K562 (cell line): ENCODE results near the gene KYAT1. TPM values are rescaled to one million over a fixed set of nuclear protein-coding genes. Genes with fewer than 3 reads are reported as not detected.

ENCODE experiments used
- ATAC-seq: fragments of 200-7000 bp; cut with Tn5 transposase; 3 replicates; pipeline ENCODE4 v1.9.1; 2020; ENCODE audit warnings: moderate library complexity
- BruUV-seq: library from RNA; stranded (reverse); fragments of 400-500 nt; replicated peaks from 2 replicates; lab custom pipeline; 2021; lab: Mats Ljungman, UMichigan
- CTCF ChIA-PET: fragments of 300-600 bp; formaldehyde crosslinking; extraction: SDS; loops from one replicate; lab custom pipeline; 2021; ENCODE audit warnings: low intra/inter-chr PET ratio; lab: Yijun Ruan, JAX
- POLR2A ChIA-PET: fragments of 300-600, 350-650 bp; sonication (Branson Sonifier 250); formaldehyde crosslinking; extraction: SDS; loops from one replicate; lab custom pipeline; 2021; ENCODE audit warnings: antibody characterized with exemption, inconsistent platforms; lab: Yijun Ruan, JAX
- DNase-seq, 4 experiments: peaks; one replicate each; pipeline versions ENCODE4 v3.0.0 to v3.0.0-alpha.2; 2011 to 2018; ENCODE audit warnings: low spot score in 3 of 4, mixed read lengths in 3 of 4; ENCODE audit errors: extremely low read depth in 1 of 4
- FAIRE-seq: peaks from 2 replicates; lab custom pipeline; 2011; peaks lifted over from hg19 to GRCh38; lab: Jason Lieb, UNC
- H2AFZ ChIP-seq: 2 replicates; pipeline ENCODE4 v1.6.0; 2011; ENCODE audit warnings: low read depth, low read length, control low read depth, inconsistent platforms
- H3K27ac ChIP-seq: fragments of 200-600 bp; 3 replicates; pipeline ENCODE4 v1.8.0; 2011; ENCODE audit warnings: low read depth, mild to moderate bottlenecking, control low read depth, inconsistent platforms, low read length, moderate library complexity, mixed read lengths; ENCODE audit errors: extremely low read depth
- H3K27me3 ChIP-seq, 2 experiments: fragments of 300-600 bp in 1 of 2; 2 replicates in 1 of 2; 3 replicates in 1 of 2; pipeline versions ENCODE4 v1.6.0 to v1.8.0; 2011; ENCODE audit warnings: inconsistent platforms in 2 of 2, low read length in 2 of 2, mild to moderate bottlenecking in 1 of 2, mixed read lengths in 1 of 2, moderate library complexity in 1 of 2; ENCODE audit not compliant: control insufficient read depth in 2 of 2, insufficient read depth in 2 of 2
- H3K36me3 ChIP-seq: fragments of 300-600 bp; 3 replicates; pipeline ENCODE4 v1.8.0; 2011; ENCODE audit warnings: mild to moderate bottlenecking, low read length, inconsistent platforms; ENCODE audit not compliant: control insufficient read depth, insufficient read depth
- H3K4me1 ChIP-seq, 2 experiments: fragments of 200-600 bp in 1 of 2; replicated peaks in 1 of 2; 2 replicates in 1 of 2; 3 replicates in 1 of 2; pipeline versions ENCODE4 v1.5.1 to v1.8.0; 2011; ENCODE audit warnings: inconsistent platforms in 2 of 2, low read length in 2 of 2, mild to moderate bottlenecking in 1 of 2, mixed read lengths in 1 of 2, moderate library complexity in 1 of 2; ENCODE audit not compliant: control insufficient read depth in 2 of 2, insufficient read depth in 2 of 2
- H3K4me2 ChIP-seq: 2 replicates; pipeline ENCODE4 v1.6.1; 2011; ENCODE audit warnings: low read length, control low read depth, inconsistent platforms, mixed read lengths; ENCODE audit not compliant: insufficient read depth
- H3K4me3 ChIP-seq: fragments of 200-600 bp; sonication (generic), shearing (Covaris generic); 2 replicates; pipeline ENCODE4 v1.5.1; 2016; ENCODE audit warnings: control low read depth, inconsistent platforms
- H3K79me2 ChIP-seq: fragments of 200-600 bp; 3 replicates; pipeline ENCODE4 v1.8.0; 2011; ENCODE audit warnings: low read length, inconsistent platforms; ENCODE audit not compliant: control insufficient read depth, insufficient read depth
- H3K9ac ChIP-seq, 2 experiments: 2 replicates each; pipeline versions ENCODE4 v1.6.0 to v1.6.1; 2011; ENCODE audit warnings: low read depth in 2 of 2, low read length in 2 of 2, control low read depth in 1 of 2, inconsistent platforms in 1 of 2, mild to moderate bottlenecking in 1 of 2, mixed read lengths in 1 of 2; ENCODE audit not compliant: insufficient read depth in 1 of 2
- H3K9me1 ChIP-seq: one replicate; pipeline ENCODE4 v1.6.0; 2011; ENCODE audit warnings: inconsistent platforms, mild to moderate bottlenecking, low read length, moderate library complexity; ENCODE audit not compliant: control insufficient read depth, insufficient read depth
- H3K9me3 ChIP-seq: replicated peaks from 2 replicates; pipeline ENCODE4 v1.5.1; 2011; ENCODE audit warnings: low read depth, low read length, inconsistent platforms; ENCODE audit not compliant: control insufficient read depth, insufficient read depth
- H4K20me1 ChIP-seq: replicated peaks from 2 replicates; pipeline ENCODE4 v1.6.1; 2011; ENCODE audit warnings: low read length, inconsistent platforms, mixed read lengths; ENCODE audit not compliant: control insufficient read depth, insufficient read depth
- BHLHE40 ChIP-seq: IDR thresholded peaks from 2 replicates; pipeline ENCODE4 v1.6.1; 2011; ENCODE audit warnings: low read length, improper control_type of control experiment
- ESRRB ChIP-seq: fragments of 250-450 bp; sonication (Bioruptor Pico); IDR thresholded peaks from 2 replicates; pipeline ENCODE4 v1.5.0; 2020; ENCODE audit warnings: mild to moderate bottlenecking, moderate library complexity, borderline replicate concordance
- HNRNPK ChIP-seq: fragments of 200-400 bp; formaldehyde crosslinking; IDR thresholded peaks from one replicate; pipeline ENCODE4 v1.6.1; 2018; ENCODE audit warnings: mild to moderate bottlenecking, low read depth, low read length; ENCODE audit not compliant: poor library complexity, severe bottlenecking
- KLF16 ChIP-seq: IDR thresholded peaks from 2 replicates; pipeline ENCODE4 v1.6.1; 2016; ENCODE audit warnings: antibody characterized with exemption
- POLR2A ChIP-seq: fragments of 450-650 bp; conservative IDR thresholded peaks from 2 replicates; pipeline ENCODE4 v1.6.1; 2016
- POLR2G ChIP-seq: fragments of 200-400 bp; formaldehyde crosslinking; IDR thresholded peaks from 2 replicates; pipeline ENCODE4 v1.6.1; 2017; ENCODE audit warnings: low read depth, mild to moderate bottlenecking, antibody characterized with exemption, low read length, moderate library complexity
- RBFOX2 ChIP-seq: fragments of 200-400 bp; formaldehyde crosslinking; IDR thresholded peaks from 2 replicates; pipeline ENCODE4 v1.6.1; 2017; ENCODE audit warnings: low read depth, mild to moderate bottlenecking, low read length, moderate library complexity
- TAF15 ChIP-seq: fragments of 200-400 bp; formaldehyde crosslinking; IDR thresholded peaks from 2 replicates; pipeline ENCODE4 v1.6.1; 2017; ENCODE audit warnings: mild to moderate bottlenecking, low read depth, low read length, moderate library complexity
- XRCC3 ChIP-seq: fragments of 450-650 bp; IDR thresholded peaks from 2 replicates; pipeline ENCODE4 v1.6.1; 2017; ENCODE audit warnings: mild to moderate bottlenecking, moderate library complexity
- ZKSCAN8 ChIP-seq: fragments of 200-800 bp; sonication (Bioruptor generic); IDR thresholded peaks from 2 replicates; pipeline ENCODE4 v1.6.1; 2016; ENCODE audit warnings: missing genetic modification characterization, missing compliant biosample characterization
- WGBS: fragments of 100-300 bp; shearing (Covaris generic); methylation state at CpG from one replicate; pipeline ENCODE4 v1.1.6; 2016; ENCODE audit warnings: low coverage, mixed read lengths; ENCODE audit not compliant: insufficient coverage; ENCODE audit errors: missing lambda C conversion rate; 5-methylcytosine and 5-hydroxymethylcytosine counted together
- in situ Hi-C: fragments of 300-500 bp; cut with MboI; formaldehyde crosslinking; loops from 4 replicates; pipeline ENCODE4 v1.15.0; 2018; ENCODE audit warnings: inconsistent platforms, mixed read lengths
- intact Hi-C: fragments of 100-400 bp; cut with micrococcal nuclease; formaldehyde crosslinking; loops from 2 replicates; pipeline ENCODE4 v1.14.2; 2022
- polyA plus RNA-seq, 8 experiments: library from polyadenylated mRNA; depleted of rRNA in 4 of 8; stranded (reverse) in 5 of 8; unstranded in 3 of 8; fragments of >200 nt; fragmentation: Nextera tagmentation in 2 of 8; fragmentation: Illumina TruSeq in 1 of 8; extraction: Ambion mirVana in 2 of 8; extraction: Trizol in 1 of 8; gene quantifications; 2 replicates each; pipeline versions ENCODE4 v1.2.1 to v1.2.3, GENCODE V29; 2011 to 2014; ENCODE audit warnings: inconsistent platforms in 1 of 8, missing spikeins in 1 of 8
- total RNA-seq, 7 experiments: library from RNA; depleted of rRNA in 6 of 7; stranded (reverse); fragments of >200 nt in 6 of 7; fragmentation: Illumina TruSeq in 2 of 7; extraction: Trizol in 2 of 7; gene quantifications; 2 replicates each; pipeline versions ENCODE4 v1.2.1 to v1.2.3, GENCODE V29; 2011 to 2021; ENCODE audit warnings: low replicate concordance in 1 of 7
- TF ChIP-seq, protein P1 (sequence below): sonication (generic); formaldehyde crosslinking; IDR thresholded peaks from 2 replicates; pipeline ENCODE4 v1.8.0; 2022; ENCODE audit warnings: missing genetic modification reagents, mild to moderate bottlenecking, borderline replicate concordance
- TF ChIP-seq, protein P2 (sequence below), 2 experiments: IDR thresholded peaks; 2 replicates each; pipeline ENCODE4 v1.6.1; 2012; ENCODE audit warnings: improper control_type of control experiment in 2 of 2, low read depth in 2 of 2, low read length in 2 of 2, borderline replicate concordance in 1 of 2
- TF ChIP-seq, protein P3 (sequence below): sonication (generic); formaldehyde crosslinking; IDR thresholded peaks from 2 replicates; pipeline ENCODE4 v1.8.1; 2023; ENCODE audit warnings: mild to moderate bottlenecking, missing genetic modification reagents

The KYAT1 gene
- total and polyA plus RNA-seq, 9 of the 15 experiments (the other 6 are each of a cell fraction or from before 2014, with no cell fraction given) = 6.4 to 16.8 (median 11.1) TPM

DNA sequence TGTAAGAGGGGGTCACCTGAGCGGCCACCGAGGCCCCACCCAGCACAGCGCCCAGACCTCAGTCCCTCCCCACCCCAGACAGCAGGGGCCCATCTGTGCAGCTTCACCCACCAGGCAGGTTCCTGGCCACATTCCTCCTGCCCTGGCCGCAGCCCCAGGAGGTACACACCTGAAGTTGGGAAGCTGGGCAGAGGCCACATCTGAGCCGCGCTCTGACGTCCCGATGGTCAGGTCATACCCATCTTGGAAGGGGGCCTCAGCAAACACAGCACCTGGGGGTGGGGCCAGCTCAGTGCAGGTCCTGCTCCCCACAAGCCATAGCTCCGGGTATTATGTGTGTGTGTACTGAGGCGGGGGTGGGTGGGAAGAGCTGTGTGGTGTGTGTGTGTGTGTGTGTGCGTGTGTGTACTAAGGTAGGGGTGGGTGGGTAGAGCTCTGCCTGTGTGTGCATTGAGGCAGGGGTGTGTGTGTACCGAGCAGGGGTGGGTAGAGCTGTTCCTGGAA lies 57.8 kb downstream of the KYAT1 start (continued):
- TF ChIP-seq, protein P1, sequence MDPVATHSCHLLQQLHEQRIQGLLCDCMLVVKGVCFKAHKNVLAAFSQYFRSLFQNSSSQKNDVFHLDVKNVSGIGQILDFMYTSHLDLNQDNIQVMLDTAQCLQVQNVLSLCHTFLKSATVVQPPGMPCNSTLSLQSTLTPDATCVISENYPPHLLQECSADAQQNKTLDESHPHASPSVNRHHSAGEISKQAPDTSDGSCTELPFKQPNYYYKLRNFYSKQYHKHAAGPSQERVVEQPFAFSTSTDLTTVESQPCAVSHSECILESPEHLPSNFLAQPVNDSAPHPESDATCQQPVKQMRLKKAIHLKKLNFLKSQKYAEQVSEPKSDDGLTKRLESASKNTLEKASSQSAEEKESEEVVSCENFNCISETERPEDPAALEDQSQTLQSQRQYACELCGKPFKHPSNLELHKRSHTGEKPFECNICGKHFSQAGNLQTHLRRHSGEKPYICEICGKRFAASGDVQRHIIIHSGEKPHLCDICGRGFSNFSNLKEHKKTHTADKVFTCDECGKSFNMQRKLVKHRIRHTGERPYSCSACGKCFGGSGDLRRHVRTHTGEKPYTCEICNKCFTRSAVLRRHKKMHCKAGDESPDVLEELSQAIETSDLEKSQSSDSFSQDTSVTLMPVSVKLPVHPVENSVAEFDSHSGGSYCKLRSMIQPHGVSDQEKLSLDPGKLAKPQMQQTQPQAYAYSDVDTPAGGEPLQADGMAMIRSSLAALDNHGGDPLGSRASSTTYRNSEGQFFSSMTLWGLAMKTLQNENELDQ (CRISPR knock-in tag) = no peak
- TF ChIP-seq HNRNPK (no peak), XRCC3 (no peak)

DNA sequence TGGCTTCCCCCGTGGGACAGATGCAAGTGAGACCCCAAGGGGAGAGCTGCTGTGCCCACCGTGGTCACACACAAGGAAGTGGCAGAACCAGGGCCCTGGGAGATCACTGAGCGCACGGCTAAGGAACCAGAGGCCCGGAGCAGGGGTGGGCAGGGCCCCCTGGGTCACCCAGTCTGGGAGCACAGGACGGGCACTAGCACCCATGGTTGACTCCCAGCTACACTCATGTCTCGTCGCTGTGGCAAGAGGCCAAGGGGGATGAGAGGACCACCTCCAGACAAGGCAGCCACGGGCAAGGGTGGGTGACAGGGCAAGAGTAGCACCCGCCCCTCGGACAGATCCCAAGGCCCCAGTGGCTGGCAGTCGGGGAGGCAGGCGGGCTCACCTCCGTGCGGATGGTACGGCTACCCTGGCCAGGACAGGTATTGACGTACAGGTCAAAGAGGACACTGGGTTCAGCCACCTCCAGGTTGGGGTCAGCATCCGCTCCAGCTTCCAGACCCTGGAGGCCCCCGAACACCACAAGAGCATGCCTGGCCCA lies 58.3 kb downstream of the KYAT1 start:
- H3K79me2 ChIP-seq = peaks cover 25% of the 10 kb centered on the region
- intact Hi-C loops (no loop called here), in situ Hi-C loops (no loop called here)
- ATAC-seq = no peak
- no peak overlapping the region for H3K4me2 ChIP-seq
- ChIA-PET POLR2A (interaction anchor here (0.7 to 0.8 kb wide), 3 partner anchors 18 to 428 kb away, joined by 3 to 4 read pairs (median 3); no protein-coding TSS in a partner anchor), CTCF (no interaction called here)
- no peak overlapping the region for H2AFZ ChIP-seq
- BruUV-seq = no TSS peak
- no peak overlapping the region for H3K4me3 ChIP-seq
- no peak for FAIRE-seq
- WGBS = 93% methylated on average over 19 of the region's 19 CpGs
- no peak for DNase-seq
- H3K4me1 ChIP-seq = peaks cover 6 to 62% of the 10 kb centered on the region in 2 experiments; a peak in 4 of 5 replicates
- no peak overlapping the region for H3K9ac ChIP-seq
- H4K20me1 ChIP-seq = peaks cover 14% of the 10 kb centered on the region
- no peak overlapping the region for H3K27ac ChIP-seq
- H3K9me1 ChIP-seq = no peaks in the 10 kb centered on the region
- H3K9me3 ChIP-seq = no peaks in the 10 kb centered on the region
- TF ChIP-seq ESRRB = no peak
- TF ChIP-seq BHLHE40 = no peak
- TF ChIP-seq, protein P2, sequence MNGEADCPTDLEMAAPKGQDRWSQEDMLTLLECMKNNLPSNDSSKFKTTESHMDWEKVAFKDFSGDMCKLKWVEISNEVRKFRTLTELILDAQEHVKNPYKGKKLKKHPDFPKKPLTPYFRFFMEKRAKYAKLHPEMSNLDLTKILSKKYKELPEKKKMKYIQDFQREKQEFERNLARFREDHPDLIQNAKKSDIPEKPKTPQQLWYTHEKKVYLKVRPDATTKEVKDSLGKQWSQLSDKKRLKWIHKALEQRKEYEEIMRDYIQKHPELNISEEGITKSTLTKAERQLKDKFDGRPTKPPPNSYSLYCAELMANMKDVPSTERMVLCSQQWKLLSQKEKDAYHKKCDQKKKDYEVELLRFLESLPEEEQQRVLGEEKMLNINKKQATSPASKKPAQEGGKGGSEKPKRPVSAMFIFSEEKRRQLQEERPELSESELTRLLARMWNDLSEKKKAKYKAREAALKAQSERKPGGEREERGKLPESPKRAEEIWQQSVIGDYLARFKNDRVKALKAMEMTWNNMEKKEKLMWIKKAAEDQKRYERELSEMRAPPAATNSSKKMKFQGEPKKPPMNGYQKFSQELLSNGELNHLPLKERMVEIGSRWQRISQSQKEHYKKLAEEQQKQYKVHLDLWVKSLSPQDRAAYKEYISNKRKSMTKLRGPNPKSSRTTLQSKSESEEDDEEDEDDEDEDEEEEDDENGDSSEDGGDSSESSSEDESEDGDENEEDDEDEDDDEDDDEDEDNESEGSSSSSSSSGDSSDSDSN (IDR thresholded peaks at IDR 0.05; ENCODE audit: borderline replicate concordance in 1 of 2, low read depth in 2 of 2, low read length in 2 of 2) = no peak
- TF ChIP-seq KLF16 = no peak
- peak; percentile 66 for TF ChIP-seq POLR2G
- TF ChIP-seq ZKSCAN8 = no peak
- TF ChIP-seq RBFOX2 = peak; percentile 58
- TF ChIP-seq, protein P3, sequence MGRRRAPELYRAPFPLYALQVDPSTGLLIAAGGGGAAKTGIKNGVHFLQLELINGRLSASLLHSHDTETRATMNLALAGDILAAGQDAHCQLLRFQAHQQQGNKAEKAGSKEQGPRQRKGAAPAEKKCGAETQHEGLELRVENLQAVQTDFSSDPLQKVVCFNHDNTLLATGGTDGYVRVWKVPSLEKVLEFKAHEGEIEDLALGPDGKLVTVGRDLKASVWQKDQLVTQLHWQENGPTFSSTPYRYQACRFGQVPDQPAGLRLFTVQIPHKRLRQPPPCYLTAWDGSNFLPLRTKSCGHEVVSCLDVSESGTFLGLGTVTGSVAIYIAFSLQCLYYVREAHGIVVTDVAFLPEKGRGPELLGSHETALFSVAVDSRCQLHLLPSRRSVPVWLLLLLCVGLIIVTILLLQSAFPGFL = no peak
- TF ChIP-seq TAF15 = no peak
- peak; percentile 53 for TF ChIP-seq POLR2A
- peaks cover 86% of the 10 kb centered on the region for H3K36me3 ChIP-seq
- H3K27me3 ChIP-seq = no peaks in the 10 kb centered on the region
